MM.1S (cell line): Measurements from ENCODE around the gene MOSPD3.

ENCODE experiments used
- DNase-seq: peaks from one replicate; pipeline ENCODE4 v3.0.0-alpha.2; 2015
- H2AFZ ChIP-seq: fragments of 300-600 bp; sonication (generic); 2 replicates; pipeline ENCODE4 v1.6.0; 2016; ENCODE audit warnings: antibody characterized with exemption, low read length
- H3F3A ChIP-seq: fragments of 300-600 bp; sonication (generic); 2 replicates; pipeline ENCODE4 v1.6.1; 2016; ENCODE audit warnings: mild to moderate bottlenecking, antibody characterized with exemption, low read length, moderate library complexity, mixed read lengths; ENCODE audit not compliant: insufficient read depth
- H3K27ac ChIP-seq: fragments of 300-600 bp; sonication (generic); 2 replicates; pipeline ENCODE4 v1.5.1; 2016; ENCODE audit warnings: mild to moderate bottlenecking, low read length
- H3K27me3 ChIP-seq: fragments of 300-600 bp; sonication (generic); replicated peaks from 2 replicates; pipeline ENCODE4 v1.6.0; 2016; ENCODE audit warnings: low read length; ENCODE audit not compliant: insufficient read depth
- H3K36me3 ChIP-seq: fragments of 300-600 bp; sonication (generic); replicated peaks from 2 replicates; pipeline ENCODE4 v1.6.1; 2016; ENCODE audit warnings: mild to moderate bottlenecking, low read length, mixed read lengths; ENCODE audit not compliant: insufficient read depth
- H3K4me1 ChIP-seq: fragments of 300-600 bp; sonication (generic); 2 replicates; pipeline ENCODE4 v1.6.1; 2016; ENCODE audit warnings: low read length, mixed read lengths
- H3K4me2 ChIP-seq: fragments of 300-600 bp; sonication (generic); 2 replicates; pipeline ENCODE4 v1.6.0; 2016; ENCODE audit warnings: low read depth, low read length
- H3K4me3 ChIP-seq: fragments of 300-600 bp; sonication (generic); 2 replicates; pipeline ENCODE4 v1.5.1; 2016; ENCODE audit warnings: low read length, mixed read lengths
- H3K79me2 ChIP-seq: fragments of 300-600 bp; sonication (generic); 2 replicates; pipeline ENCODE4 v1.6.1; 2016; ENCODE audit warnings: mixed run types, low read length, mixed read lengths
- H3K9ac ChIP-seq: fragments of 300-600 bp; sonication (generic); 2 replicates; pipeline ENCODE4 v1.6.1; 2016; ENCODE audit warnings: low read length, mixed read lengths
- H3K9me2 ChIP-seq: fragments of 300-600 bp; sonication (generic); replicated peaks from 2 replicates; pipeline ENCODE4 v1.6.1; 2016; ENCODE audit warnings: mild to moderate bottlenecking, low read length, mixed read lengths; ENCODE audit not compliant: insufficient read depth
- H3K9me3 ChIP-seq: fragments of 300-600 bp; sonication (generic); replicated peaks from 2 replicates; pipeline ENCODE4 v1.6.1; 2016; ENCODE audit warnings: mild to moderate bottlenecking, low read length, mixed read lengths; ENCODE audit not compliant: insufficient read depth
- H4K20me1 ChIP-seq: fragments of 300-600 bp; sonication (generic); 2 replicates; pipeline ENCODE4 v1.6.1; 2016; ENCODE audit warnings: mild to moderate bottlenecking, low read length, moderate library complexity, mixed read lengths; ENCODE audit not compliant: insufficient read depth
- CTCF ChIP-seq: fragments of 300-600 bp; sonication (generic); IDR thresholded peaks from 2 replicates; pipeline ENCODE4 v1.5.1; 2016; ENCODE audit warnings: antibody characterized with exemption, low read length, mixed read lengths
- EZH2 ChIP-seq: fragments of 300-600 bp; sonication (generic); optimal IDR thresholded peaks from 2 replicates; pipeline ENCODE3; 2017; ENCODE audit warnings: low read depth, mild to moderate bottlenecking, antibody characterized with exemption, low read length, mixed read lengths
- EZH2phosphoT487 ChIP-seq: fragments of 300-600 bp; sonication (generic); IDR thresholded peaks from 2 replicates; pipeline ENCODE4 v1.6.1; 2018; ENCODE audit warnings: antibody characterized with exemption, low read length

MOSPD3 gene

GRCh38 chr7:100570954-100571828, 41.1 kb upstream of the MOSPD3 start:
- H3K4me2 ChIP-seq: no peak overlapping the region

GRCh38 chr7:100571829-100572116, 40.6 kb upstream of the MOSPD3 start:
- no peaks in the 10 kb centered on the region for H3K9me2 ChIP-seq
- no peak for DNase-seq
- H2AFZ ChIP-seq: no peak overlapping the region
- no peaks in the 10 kb centered on the region for H4K20me1 ChIP-seq
- no peaks in the 10 kb centered on the region for H3K79me2 ChIP-seq
- H3K4me2 ChIP-seq: no peak overlapping the region
- H3K4me3 ChIP-seq: no peak overlapping the region
- no peaks in the 10 kb centered on the region for H3K36me3 ChIP-seq
- no peaks in the 10 kb centered on the region for H3F3A ChIP-seq
- H3K9me3 ChIP-seq: no peaks in the 10 kb centered on the region
- H3K27me3 ChIP-seq: peaks cover 11% of the 10 kb centered on the region
- no peak overlapping the region for H3K27ac ChIP-seq
- TF ChIP-seq EZH2 (no peak), CTCF (no peak)
- no peaks in the 10 kb centered on the region for H3K4me1 ChIP-seq
- H3K9ac ChIP-seq: no peak overlapping the region

More at GRCh38 chr7:100570954-100571828, 41.1 kb upstream of the MOSPD3 start:
- H3K4me3 ChIP-seq: no peak overlapping the region
- no peaks in the 10 kb centered on the region for H4K20me1 ChIP-seq
- no peak for TF ChIP-seq EZH2
- no peak for TF ChIP-seq EZH2phosphoT487
- no peak for TF ChIP-seq CTCF
- H3K9me2 ChIP-seq: no peaks in the 10 kb centered on the region
- no peaks in the 10 kb centered on the region for H3K9me3 ChIP-seq
- H3K79me2 ChIP-seq: no peaks in the 10 kb centered on the region
- no peak overlapping the region for H3K27ac ChIP-seq
- no peak for DNase-seq
- no peak overlapping the region for H3K9ac ChIP-seq
- peaks cover 11% of the 10 kb centered on the region for H3K27me3 ChIP-seq
- H3K4me1 ChIP-seq: no peaks in the 10 kb centered on the region
- H3F3A ChIP-seq: no peaks in the 10 kb centered on the region
- H2AFZ ChIP-seq: no peak overlapping the region
- H3K36me3 ChIP-seq: no peaks in the 10 kb centered on the region

GRCh38 chr7:100572281-100572948, 39.9 kb upstream of the MOSPD3 start:
- Histone ChIP-seq H3K36me3 (no peaks in the 10 kb centered on the region), H2AFZ (no peak overlapping the region), H3F3A (no peaks in the 10 kb centered on the region), H3K4me1 (no peaks in the 10 kb centered on the region), H4K20me1 (no peaks in the 10 kb centered on the region), H3K27ac (no peak overlapping the region), H3K4me2 (no peak overlapping the region), H3K27me3 (peaks cover 11% of the 10 kb centered on the region), H3K4me3 (no peak overlapping the region), H3K9me2 (no peaks in the 10 kb centered on the region), H3K9ac (no peak overlapping the region), H3K79me2 (no peaks in the 10 kb centered on the region), H3K9me3 (no peaks in the 10 kb centered on the region)
- DNase-seq: no peak
- no peak for TF ChIP-seq EZH2
- no peak for TF ChIP-seq EZH2phosphoT487
- TF ChIP-seq CTCF: no peak
